ENCODE data around the gene UMODL1. TPM values are rescaled to one million over a fixed set of nuclear protein-coding genes. Genes with fewer than 3 reads are reported as not detected.

Gene UMODL1
- total RNA-seq, 6 donors from 2014 or later, result 0.07 to 6.3 (median 0.59) TPM; not detected in 1

DNA sequence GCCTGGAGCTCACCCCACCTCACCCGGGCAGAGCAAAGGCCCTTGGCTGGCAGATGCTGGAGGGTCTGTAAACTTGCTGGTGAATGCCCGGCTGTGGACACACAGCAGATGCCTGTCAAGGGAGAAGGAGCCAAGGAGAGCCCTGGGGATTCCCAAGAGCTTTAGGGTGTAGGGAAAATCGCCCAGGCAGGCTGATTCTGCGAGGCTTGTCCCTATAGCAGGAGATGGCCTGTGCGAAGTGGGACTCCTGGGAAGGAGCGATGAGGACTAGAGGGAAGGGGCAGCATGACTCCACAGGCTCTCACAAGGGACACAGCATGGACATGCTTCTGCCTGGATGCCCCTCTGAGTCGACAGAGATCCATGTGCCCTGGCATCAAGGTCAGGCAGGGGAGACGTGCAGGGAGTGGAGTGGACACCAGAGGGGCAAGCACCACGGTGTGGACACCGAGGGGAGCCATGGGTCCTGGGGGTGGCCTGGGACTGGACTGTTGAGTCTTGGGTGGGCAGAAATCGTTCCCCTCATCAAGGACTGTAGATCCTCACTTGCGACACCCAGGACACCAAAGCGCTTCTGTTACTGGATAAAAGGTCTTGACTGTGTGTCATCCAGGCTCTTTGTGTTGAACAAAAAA, 76.4 kb downstream of the UMODL1 start:
- ATAC-seq (ENCODE audit: low FRiP score in 2 of 2), result no peak
- no peak overlapping the region for H3K27ac ChIP-seq
- DNase-seq, result no peak
- H3K9me3 ChIP-seq, result no peaks in the 10 kb centered on the region
- no peaks in the 10 kb centered on the region for H3K27me3 ChIP-seq
- H3K36me3 ChIP-seq, result no peaks in the 10 kb centered on the region
- peaks cover 7 to 29% (median 18%) of the 10 kb centered on the region in 4 donors for H3K4me1 ChIP-seq
- TF ChIP-seq EP300 (IDR thresholded peaks at IDR 0.05) (no peak), CTCF (IDR thresholded peaks at IDR 0.05) (no peak), POLR2AphosphoS5 (IDR thresholded peaks at IDR 0.05) (no peak), POLR2A (IDR thresholded peaks at IDR 0.05) (no peak)
- no peak overlapping the region for H3K4me3 ChIP-seq
- WGBS, 2 donors, result 91 to 94% methylated on average over 11 to 13 of the region's 13 CpGs

DNA sequence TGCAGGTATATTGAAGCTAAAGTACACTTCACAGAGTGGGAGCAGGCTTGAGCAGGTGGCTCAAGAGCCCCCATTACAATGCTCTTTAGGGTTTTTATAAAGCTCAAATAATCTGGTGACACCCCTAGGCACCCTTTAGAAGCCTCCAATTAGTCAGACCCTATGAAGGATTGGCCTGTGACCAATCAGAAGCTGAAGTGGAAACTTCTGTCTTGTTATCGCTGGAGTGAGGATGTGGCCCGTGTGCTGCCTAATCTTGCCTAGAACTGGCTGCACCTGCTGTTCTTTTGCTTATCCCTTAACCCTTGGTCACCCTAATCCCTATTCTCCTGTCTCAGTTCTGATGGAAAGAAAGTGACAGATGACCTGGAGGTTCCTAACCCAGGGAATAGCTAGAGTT, 77.0 kb downstream of the UMODL1 start:
- ATAC-seq (ENCODE audit: low FRiP score in 2 of 2), result no peak
- Histone ChIP-seq H3K36me3 (no peaks in the 10 kb centered on the region), H3K9me3 (no peaks in the 10 kb centered on the region), H3K4me3 (no peak overlapping the region), H3K27ac (no peak overlapping the region), H3K4me1 (peaks cover 7 to 34% (median 22%) of the 10 kb centered on the region in 4 donors), H3K27me3 (no peaks in the 10 kb centered on the region)
- no peak for TF ChIP-seq CTCF (IDR thresholded peaks at IDR 0.05)
- no peak for TF ChIP-seq POLR2AphosphoS5 (IDR thresholded peaks at IDR 0.05)
- no peak for TF ChIP-seq POLR2A (IDR thresholded peaks at IDR 0.05)
- TF ChIP-seq EP300 (IDR thresholded peaks at IDR 0.05), result no peak
- no peak for DNase-seq
- WGBS, 2 donors, result 45 to 53% methylated on average over 2 of the region's 2 CpGs

DNA sequence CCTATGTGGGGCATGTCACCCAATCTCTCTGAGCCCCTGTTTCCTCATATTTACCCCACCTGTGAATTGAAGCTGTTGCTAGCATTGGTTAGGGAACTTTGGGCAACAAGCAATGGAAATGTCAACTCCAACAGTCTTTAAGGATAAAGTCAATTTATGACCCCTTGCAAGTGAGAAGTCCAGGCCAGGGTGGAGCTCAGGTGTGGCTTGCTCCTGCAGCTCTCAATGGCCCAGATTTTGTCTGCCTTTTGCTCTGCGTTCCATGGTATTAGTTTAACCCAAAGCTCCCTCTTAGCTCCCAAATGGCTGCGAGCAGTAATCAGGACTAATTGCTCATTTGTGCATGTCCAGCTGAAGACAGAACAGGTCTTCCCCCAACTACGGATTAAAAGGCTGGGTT, 77.5 kb downstream of the UMODL1 start:
- H3K27me3 ChIP-seq, result no peaks in the 10 kb centered on the region
- TF ChIP-seq CTCF (IDR thresholded peaks at IDR 0.05) (no peak), EP300 (IDR thresholded peaks at IDR 0.05) (no peak), POLR2AphosphoS5 (IDR thresholded peaks at IDR 0.05) (no peak), POLR2A (IDR thresholded peaks at IDR 0.05) (no peak)
- peaks cover 7 to 34% (median 25%) of the 10 kb centered on the region in 4 donors for H3K4me1 ChIP-seq
- no peak overlapping the region for H3K4me3 ChIP-seq
- no peaks in the 10 kb centered on the region for H3K9me3 ChIP-seq
- WGBS, 2 donors, result 96 to 100% methylated on average over 3 of the region's 3 CpGs
- no peaks in the 10 kb centered on the region for H3K36me3 ChIP-seq
- no peak overlapping the region for H3K27ac ChIP-seq
- no peak for DNase-seq
- no peak for ATAC-seq (ENCODE audit: low FRiP score in 2 of 2)

DNA sequence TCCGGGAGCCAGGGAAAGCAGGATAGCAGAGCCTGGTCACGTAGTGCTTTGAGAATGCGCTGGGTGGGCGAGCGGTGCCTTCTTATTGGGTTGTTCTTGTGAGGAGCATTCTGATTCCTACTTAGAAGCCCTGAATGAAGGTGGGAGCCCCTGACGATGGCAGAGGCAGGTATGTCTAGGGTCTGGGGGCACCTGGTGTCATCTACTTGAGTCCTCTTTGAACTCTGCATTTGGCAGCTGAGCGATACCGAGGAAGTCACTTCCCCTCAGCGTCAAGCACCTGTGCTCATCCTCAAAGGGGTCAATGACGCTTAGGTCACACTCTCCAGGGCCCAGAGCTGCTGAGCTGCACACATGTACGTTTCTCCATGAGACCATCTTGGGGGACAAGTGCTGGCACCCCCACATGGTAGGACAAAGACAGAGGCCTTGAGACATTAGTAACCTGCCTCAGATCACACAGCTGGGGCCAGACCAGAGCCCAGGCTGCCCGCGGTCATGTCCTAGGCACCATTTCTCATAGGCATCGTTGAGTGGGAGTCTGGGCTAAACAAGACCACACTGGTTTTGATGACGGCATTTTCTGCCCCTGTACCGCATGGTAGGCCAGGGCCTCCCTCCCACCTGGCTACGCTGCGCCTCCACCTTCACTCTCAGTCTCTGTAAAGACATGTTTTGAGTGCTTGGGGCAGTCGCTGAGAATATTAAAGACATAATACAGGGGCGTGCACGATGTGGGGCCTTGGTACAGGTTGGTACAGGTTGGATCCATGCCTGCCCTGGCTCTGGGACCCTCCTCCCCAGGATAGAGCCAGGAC, 78.7 kb downstream of the UMODL1 start:
- DNase-seq (no peak), ATAC-seq (ENCODE audit: low FRiP score in 2 of 2) (no peak)
- TF ChIP-seq POLR2A (IDR thresholded peaks at IDR 0.05), result no peak
- TF ChIP-seq CTCF (IDR thresholded peaks at IDR 0.05), result no peak
- Histone ChIP-seq H3K27me3 (no peaks in the 10 kb centered on the region), H3K4me1 (peaks cover 7 to 34% (median 27%) of the 10 kb centered on the region in 4 donors), H3K36me3 (no peaks in the 10 kb centered on the region), H3K27ac (no peak overlapping the region), H3K9me3 (no peaks in the 10 kb centered on the region), H3K4me3 (no peak overlapping the region)
- WGBS, 2 donors, result 90 to 93% methylated on average over 18 to 21 of the region's 21 CpGs
